Skin epidermis (tissue), 12 donors: ENCODE data around the gene PLA2G1B.

ENCODE experiments used
- H3K27ac ChIP-seq, 21 experiments: fragments of 200-600 bp; sonication (generic) in 11 of 21; one replicate each; pipeline ENCODE4 v1.5.0; 2020; ENCODE audit warnings: mild to moderate bottlenecking in 3 of 21, inconsistent platforms in 2 of 21, moderate library complexity in 2 of 21
- H3K4me3 ChIP-seq, 7 experiments: fragments of 200-600 bp; sonication (generic) in 2 of 7; one replicate each; pipeline ENCODE4 v1.5.0; 2020; ENCODE audit warnings: inconsistent platforms in 2 of 7, mild to moderate bottlenecking in 2 of 7, moderate library complexity in 1 of 7

Gene PLA2G1B

DNA sequence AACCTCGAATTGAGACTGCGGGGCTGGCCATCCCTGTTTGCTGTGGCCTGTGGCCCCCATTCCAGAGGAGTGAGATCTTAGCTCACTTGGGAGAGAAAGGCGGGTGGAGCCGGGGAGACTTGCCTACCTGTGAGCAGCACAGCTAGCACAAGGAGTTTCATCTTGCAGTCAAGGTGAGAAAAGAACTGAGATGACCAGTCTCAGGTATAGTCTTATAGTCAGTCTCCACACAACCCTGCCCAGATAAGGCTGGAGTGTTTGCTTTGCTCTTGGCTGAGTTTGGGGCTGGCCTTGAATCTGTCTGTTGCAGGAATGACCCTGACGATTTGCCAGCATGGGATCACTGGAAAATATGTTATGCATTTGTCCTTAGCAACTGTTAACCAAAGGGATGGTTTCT, at the start of gene PLA2G1B:
Gene PLA2G1B (minus strand): TSS at position 187 of the 400 bp plus-strand sequence. CDS start 26 bp downstream, at position 161.
- H3K27ac ChIP-seq = no peak within 1 kb of the TSS

DNA sequence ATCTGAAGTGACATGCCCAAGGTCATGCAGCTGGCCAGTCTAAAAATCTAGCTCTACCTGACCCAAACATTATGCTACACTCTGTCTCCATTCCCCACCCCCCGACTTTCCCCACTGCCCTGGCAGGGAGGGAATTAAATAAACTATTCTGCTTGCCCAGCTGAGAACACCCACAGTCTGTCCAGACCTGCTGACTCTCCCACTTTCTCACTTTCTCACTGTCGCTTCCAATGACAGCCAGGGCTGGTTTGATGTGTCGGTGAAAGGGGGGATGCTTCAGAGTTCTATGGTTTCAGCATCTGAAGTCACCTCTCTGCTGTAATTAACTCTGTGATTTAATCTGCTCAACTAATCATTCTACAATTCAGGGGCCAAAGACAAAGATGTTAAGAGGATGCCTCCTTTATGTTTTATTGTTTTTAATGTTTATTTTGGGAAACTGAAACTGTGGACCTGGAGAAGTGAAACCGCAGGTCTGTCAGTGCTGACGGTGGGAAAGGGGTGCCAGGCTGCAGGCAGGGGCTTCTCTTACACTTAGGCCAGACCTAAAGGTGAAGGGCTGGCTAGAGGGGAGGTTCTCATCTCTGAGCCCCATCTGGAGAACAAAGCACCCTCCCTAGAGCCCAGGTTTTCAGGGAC, 49.5 kb upstream of the PLA2G1B start:
- Histone ChIP-seq H3K4me3 (no peak overlapping the region), H3K27ac (no peak overlapping the region)

More for the DNA sequence above, at the start of gene PLA2G1B:
- no peak within 1 kb of the TSS for H3K4me3 ChIP-seq

DNA sequence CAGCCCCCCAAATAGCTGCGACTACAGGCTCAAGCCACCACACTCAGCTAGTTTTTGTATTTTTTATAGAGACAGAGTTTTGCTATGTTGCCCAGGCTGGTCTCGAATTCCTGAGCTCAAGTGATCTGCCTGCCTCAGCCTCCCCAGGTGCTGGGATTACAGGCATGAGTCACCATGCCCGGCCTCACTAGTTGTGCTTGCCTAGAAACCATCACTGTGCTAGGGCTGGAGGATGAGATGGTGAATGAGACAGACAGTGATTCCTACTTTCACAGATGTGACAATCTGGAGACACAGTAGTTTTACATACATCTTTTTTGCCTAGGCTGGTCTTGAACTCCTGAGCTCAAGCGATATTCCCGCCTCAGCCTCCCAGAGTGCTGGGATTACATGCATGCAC, 48.8 kb upstream of the PLA2G1B start:
- no peak overlapping the region for H3K4me3 ChIP-seq
- no peak overlapping the region for H3K27ac ChIP-seq

DNA sequence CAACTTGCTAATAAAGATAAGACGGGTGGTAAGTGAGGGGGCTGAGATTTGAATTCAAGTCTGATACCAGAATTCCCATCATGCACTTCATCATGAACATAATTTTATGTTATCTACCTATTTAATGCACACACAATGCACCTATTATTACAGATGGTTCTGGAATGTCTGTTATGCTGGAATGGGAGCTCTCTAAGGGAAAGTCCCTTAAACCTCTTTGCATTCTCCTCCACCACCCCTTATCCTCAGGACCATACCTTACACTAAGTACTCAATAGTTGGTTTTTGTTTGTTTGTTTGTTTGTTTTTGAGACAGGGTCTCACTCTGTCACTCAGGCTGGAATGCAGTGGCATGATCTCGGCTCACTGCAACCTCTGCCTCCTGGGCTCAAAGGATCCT, 48.4 kb upstream of the PLA2G1B start:
- no peak overlapping the region for H3K4me3 ChIP-seq
- no peak overlapping the region for H3K27ac ChIP-seq

DNA sequence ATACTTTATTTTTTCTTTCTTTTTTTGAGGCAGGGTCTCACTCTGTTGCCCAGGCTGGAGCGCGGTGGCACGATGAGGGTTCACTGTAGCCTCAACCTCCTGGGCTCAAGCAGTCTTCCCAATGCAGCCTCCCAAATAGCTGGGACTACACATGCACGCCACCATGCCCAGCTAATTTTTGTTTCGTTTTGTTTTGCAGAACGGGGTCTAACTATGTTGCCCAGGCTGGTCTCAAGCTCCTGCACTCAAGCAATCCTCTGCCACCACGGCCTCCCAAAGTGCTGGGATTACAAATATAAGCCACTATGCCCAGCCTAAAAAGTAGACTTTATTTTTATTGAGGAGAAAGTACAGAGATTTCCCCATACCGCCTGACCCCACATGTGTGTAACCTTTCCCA, 46.1 kb upstream of the PLA2G1B start:
- no peak overlapping the region for H3K4me3 ChIP-seq
- H3K27ac ChIP-seq = no peak overlapping the region

DNA sequence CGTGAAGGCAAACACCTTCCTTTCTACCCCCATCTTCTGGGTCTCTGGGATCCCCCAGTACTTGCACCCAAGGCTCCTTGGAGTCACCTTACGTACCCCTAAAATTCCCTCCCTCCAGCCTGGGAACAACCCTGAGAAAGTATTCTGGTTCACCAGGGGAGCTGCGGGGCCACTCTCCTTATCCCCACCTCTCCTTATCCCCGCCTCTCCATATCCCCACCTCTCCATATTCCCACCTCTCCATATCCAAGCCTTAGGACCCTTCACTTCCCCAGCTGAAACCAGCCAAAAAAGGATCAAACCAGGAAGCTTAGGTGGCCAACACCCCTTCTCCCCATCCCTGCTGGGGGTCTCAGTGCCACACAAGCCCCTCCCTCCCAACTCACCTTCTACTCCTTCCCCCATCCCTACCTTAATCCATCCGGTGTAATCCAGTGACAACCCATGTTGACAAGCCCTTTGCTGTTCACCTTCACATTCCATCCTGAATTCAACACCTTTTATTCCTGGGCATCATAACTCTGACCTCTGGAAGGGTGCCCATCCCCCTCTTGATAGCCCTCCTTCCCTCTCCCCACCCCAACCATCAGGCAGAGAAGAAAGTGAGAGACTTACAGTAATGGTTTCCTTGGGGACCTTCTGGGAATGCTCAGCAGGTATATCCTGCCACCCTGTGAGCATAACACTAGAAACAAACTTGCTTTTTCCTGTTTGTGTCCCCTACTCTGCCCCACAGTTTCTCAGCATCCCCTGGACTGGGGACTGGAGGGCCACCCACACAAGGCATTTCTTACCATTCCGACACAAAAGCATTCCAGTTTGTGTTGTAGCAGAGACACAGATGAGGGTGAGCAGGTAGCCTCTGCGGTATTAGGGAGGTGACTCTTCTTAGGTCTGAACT, 43.0 kb upstream of the PLA2G1B start:
- Histone ChIP-seq H3K27ac (no peak overlapping the region), H3K4me3 (no peak overlapping the region)

DNA sequence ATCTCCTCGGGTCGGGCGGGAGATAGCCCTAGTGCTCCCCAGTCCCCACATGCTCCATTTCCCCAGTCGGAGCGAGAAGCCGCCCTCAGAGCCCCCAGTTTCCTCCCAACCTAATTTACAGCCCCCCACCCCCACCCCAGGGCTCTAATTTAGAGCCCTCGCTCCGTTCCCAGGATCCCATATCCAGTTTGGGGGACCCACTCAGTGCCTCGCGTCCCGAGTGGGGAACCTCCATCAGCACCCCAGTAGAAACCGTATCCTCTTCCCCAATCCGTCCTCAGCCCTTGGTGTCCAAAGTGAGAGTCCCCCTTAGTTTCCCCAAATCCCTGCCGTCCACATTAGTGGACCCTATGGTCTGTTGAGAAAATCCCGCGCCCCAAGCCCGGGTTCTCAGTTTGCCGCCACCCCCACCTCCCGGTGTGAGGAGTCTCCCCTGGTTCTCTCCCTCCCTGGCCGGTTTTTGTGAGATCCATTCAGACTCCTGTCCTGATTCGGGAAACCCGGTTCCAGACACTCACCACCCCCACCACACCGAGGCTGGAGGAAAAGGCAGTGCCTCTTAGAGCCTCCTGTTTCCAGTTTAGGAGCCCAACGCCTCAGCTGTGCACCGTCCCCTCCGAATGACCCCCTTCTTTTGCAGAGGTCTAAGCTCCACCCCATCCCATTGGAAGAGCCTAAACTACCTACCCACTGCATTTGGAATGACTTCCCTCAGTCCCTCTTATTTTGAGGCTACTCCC, 42.2 kb upstream of the PLA2G1B start:
- Histone ChIP-seq H3K27ac (no peak overlapping the region), H3K4me3 (peak overlapping the region in 4 of 7 experiments; percentile 31 to 57 (median 42))

DNA sequence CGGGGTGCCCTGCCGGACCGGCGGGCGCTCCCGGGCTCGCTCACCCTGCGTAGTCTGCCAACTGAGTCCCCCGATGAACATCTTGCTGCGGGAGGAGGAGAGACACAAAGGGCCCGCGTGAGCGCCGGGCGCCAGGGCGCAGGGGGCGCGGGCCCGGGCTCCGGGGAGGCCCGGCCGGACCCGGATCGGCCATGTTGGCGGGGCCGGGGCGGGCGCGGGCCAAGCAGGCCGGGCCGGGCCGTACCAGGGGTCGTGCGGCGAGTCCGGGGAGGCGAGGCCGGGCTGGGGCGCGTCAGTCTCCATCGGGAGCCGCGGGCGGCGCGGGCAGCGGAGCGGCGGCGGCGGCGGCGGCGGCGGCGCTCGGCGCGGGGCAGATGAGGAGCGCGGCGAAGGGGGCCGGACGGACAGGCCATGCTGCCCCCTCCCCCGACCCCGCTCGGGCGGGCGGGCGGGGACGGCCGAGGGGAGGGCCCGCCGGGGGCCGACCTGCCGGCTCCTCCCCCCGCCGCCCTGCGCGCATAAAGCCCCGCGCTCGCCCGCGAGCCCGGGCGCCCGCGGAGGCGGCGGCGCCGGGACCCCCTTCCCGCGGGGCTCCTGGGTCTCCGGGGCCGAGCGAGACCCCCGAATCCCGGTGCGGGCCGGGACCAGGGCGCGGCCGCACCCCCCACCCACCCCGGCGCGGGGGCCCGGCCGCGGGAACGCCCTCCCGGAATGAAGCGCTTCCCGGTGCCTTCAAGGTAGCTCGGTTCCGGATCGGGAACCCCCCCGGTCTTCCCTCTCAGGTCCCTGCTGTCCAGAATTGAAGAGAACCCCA, 41.4 kb upstream of the PLA2G1B start, which contains the start of gene MSI1:
Gene MSI1 (minus strand): TSS at position 376 of the 814 bp plus-strand sequence. CDS start 73 bp downstream, at position 303.
- peak within 1 kb of the TSS in 5 of 21 experiments; percentile 5 to 48 (median 15) for H3K27ac ChIP-seq

DNA sequence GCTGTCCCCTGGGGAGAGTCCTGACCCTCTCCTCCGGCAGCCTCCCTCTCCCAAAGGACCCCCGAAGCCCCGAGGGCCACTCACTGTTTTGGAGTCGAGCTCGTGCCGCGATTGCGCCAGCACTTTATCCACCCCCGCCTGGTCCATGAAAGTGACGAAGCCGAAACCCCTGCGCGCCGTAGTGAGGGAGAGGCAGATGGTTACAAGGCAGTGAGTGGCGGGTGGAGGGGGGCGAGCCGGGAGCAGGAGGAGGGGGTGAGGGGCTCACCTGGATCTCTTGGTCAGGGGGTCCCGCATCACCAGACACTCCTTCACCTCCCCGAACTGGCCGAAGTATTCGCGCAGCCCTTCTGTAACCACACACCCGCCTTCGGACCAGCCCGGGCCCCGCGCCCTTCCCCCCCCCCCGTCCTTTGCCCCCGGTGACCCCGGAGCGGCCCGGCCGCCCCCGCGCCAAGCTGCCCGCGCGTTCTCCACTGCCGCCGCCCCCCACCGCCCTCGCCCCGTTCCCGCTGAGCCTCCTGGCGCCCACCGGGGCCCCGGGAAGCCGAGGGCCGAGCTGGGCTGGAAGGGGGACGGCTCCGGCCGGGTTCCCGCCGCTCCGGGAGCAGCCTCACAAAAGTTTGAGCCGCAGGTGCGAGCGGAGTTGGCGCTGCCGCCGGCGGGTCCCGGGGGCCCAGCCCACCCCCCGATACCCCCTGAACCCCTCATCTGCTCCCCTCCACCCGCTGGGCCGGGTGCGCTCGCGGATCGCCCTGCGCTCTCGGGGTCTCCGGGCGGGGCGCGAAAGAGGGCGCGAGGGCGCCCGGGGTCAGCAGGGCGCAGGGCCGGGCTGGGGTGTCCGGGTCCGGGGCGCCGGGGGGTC, 40.6 kb upstream of the PLA2G1B start:
- peak overlapping the region in 5 of 21 experiments; percentile 5 to 48 (median 15) for H3K27ac ChIP-seq
- H3K4me3 ChIP-seq = peak overlapping the region; percentile 18 to 57 (median 27)

More for the DNA sequence above, 41.4 kb upstream of the PLA2G1B start, which contains the start of gene MSI1:
- peak within 1 kb of the TSS; percentile 18 to 57 (median 31) for H3K4me3 ChIP-seq

DNA sequence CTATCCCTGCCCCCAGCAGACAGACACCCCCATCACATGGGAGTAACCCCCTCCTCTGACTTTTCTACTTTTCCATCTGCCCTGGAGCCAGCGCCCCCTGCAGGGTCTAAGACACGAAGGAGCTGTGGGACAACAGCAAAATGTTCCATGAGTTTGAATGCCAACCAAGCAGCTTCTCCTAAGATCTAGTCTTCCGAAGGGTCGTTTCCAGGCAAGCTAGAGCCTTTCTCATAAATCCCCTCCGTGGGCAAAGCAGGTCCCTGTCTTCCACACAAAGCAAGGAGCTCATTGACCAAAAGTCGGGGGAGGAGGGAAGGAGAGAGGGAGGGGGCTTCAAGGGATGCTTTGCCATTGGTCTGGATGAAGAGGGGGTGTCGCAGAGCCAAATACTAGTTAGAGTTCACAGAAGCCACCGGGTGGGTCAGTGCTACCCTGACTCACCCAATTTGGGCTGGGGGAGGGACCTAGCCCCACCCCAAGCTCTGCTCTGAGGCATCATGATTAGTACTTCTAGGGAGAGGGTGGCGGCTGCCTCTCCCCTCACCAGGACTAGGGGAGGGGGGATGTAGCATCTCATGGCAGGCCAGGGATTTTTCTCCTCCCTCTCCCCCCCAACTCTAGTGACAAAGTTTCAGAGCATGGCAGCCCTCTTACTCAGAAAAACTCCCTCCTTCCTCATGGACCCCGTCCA, 39.8 kb upstream of the PLA2G1B start:
- peak overlapping the region in 2 of 7 experiments; percentile 52 to 57 for H3K4me3 ChIP-seq
- H3K27ac ChIP-seq = no peak overlapping the region

DNA sequence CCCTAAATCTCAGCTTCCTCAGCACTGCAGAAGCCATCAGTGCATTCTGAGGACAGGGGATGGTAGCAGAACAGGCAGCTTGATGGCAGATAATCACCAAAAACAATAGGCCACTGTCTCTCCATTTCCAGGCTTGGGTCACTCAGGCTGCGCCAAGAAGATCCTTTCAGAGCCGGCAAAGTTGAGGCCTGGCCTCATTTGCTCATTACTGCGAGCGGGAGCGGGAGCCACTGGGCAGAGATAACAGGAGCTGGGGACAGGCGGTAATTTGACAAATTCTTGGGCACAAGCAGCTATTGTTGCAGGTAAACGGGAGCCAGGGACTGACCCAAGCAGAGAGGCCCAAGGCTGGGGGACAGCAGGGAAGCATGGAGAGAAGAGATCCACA, 39.3 kb upstream of the PLA2G1B start:
- H3K4me3 ChIP-seq = no peak overlapping the region
- H3K27ac ChIP-seq = no peak overlapping the region

DNA sequence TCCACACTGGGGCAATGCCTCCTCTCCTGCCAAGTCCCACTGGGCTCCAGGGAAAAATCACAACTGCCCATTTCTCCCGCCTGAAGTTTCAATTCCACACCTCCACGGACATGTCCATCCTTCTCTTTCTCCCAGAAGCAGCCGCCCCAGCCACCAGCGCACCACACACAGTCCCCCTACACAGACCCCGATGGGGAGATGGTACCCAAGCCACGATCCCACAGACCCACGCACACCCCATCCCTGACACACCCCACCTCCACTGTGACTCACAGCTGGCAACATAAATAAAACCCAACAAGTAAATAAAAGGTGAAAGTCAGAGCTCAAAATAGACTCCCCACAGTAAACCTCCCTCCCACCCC, 38.7 kb upstream of the PLA2G1B start:
- no peak overlapping the region for H3K27ac ChIP-seq
- no peak overlapping the region for H3K4me3 ChIP-seq

DNA sequence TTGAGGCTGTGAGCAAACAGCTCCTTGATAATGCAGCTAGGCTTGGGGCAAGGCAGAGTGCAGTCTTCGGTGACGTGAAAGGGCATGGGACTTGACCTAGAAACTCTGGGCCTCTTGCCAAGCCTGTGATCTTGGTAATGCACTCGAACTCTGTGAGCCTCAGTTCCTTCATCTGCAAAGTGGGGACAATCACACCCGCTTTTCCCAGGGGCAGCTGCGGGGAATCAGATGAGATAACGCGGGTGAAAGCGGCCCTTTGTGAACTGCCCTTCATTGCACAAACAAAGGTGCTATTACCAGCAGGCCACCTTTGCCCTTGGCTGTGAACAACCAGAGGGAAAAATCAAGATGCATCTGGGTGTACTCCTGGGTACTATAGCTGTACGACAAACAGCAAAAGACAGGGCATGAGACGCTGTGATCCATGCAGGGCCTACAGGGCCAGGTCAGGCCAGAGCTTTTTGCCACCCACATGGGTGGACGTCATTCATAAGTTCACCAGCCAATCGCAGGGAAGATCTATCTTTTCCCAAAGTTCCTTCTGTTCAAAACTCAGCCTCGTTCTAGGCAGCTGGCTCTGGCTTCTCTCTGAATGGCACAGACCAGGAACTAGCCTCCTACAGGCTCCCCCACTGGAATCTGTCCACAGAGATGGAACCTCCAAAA, 38.2 kb upstream of the PLA2G1B start:
- Histone ChIP-seq H3K4me3 (no peak overlapping the region), H3K27ac (no peak overlapping the region)

DNA sequence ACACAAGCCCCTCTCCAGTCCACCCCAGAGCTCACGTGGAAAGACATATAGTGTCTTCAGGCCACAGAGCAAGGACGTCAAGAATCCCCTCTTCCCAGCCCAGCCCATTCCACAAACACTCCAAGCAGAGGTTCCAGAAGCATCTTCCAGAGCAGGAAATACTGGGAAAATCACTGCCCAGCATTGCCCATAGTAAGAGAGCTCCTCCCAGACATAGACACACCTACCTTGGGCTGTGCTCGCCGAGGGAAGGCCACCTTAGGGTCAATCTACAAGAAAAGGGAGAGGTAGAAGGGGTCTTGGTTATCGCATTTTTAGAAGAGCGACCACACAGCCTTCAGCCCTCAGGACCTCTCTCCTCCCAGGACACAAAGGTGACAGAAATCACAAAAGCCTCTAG, 36.9 kb upstream of the PLA2G1B start:
- no peak overlapping the region for H3K27ac ChIP-seq
- no peak overlapping the region for H3K4me3 ChIP-seq

DNA sequence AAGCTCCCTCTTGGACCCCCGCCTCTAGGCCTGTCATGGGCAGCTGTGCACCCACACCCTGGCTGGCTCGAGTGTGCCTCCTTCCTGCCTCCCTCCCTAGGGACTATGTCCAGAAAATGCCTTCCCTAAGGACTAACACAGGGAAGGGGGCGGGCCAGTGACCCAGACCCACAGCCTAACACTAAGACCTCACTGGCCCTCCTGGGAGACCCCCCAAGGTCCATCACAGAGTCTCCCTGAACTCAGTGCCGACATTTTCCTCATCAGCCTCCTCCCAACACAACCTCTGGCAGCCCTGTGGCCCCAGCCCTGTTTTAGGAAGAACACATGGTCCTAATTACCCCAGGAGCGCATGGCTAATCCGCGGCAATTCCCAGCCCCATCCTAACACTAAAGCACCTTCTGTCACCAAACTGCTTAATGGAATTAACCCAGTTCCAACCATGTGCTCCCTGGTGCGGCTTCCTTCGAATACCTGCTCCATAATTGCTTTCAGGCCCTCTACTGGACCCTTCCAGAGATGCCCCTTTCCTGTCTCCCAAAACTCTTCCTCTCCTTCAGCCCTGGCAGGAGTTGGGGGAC, 35.8 kb upstream of the PLA2G1B start:
- Histone ChIP-seq H3K4me3 (no peak overlapping the region), H3K27ac (no peak overlapping the region)

DNA sequence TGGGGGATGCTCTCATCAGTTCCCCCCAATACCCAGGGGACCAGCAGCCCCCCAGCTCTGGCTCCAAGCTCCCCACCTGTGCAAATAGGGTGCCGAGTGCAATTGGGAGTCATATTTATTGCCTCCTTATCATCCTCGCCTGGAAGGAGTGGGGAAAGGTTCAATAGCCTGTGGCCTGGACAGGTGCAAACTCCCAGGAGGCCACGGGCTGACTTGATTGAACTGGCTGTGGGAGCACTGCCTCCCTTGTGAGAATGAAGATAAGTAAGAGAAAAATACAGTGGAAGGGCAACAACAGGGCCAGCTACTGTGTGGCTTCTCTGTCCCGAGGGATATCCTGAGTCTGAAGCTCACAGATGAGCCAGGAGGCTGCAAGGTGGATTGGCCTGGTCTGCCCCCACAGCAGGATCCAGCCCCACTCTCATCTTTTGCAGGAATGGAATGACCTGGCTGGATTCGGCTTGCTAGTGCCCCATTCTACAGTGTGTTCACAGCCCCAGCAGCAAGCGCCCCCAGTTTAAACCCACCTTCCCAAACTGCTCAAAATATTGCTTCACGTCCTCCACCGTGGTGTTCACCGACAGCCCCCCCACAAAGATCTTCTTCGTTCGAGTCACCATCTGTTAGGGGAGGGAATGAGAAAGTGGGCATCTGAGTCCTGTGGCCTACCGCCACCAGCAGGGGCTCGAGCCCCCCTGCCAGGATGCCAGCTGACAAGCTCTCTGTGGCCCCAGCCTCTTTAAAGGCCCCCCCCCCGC, 35.1 kb upstream of the PLA2G1B start:
- no peak overlapping the region for H3K27ac ChIP-seq

More for the DNA sequence above, 35.1 kb upstream of the PLA2G1B start:
- no peak overlapping the region for H3K4me3 ChIP-seq
